Lung (tissue), 12 donors: ENCODE data around the gene DNASE1L3. TPM values are rescaled to one million over a fixed set of nuclear protein-coding genes. Genes with fewer than 3 reads are reported as not detected.

Source experiments
- ATAC-seq: fragments of 200-7000 bp; cut with Tn5 transposase; one replicate; pipeline ENCODE4 v1.9.1; 2020; ENCODE audit warnings: moderate number of reproducible peaks; ENCODE audit not compliant: insufficient read depth, low FRiP score
- DNase-seq, 3 donors: peaks; one replicate each; pipeline ENCODE4 v3.0.0-alpha.2; 2013 to 2017
- H3K27ac ChIP-seq, 2 donors: one replicate each; pipeline ENCODE4 v1.5.1; 2013; ENCODE audit warnings: mild to moderate bottlenecking in 2 of 2, moderate library complexity in 2 of 2, control low read depth in 1 of 2, inconsistent platforms in 1 of 2, low read depth in 1 of 2, low read length in 1 of 2
- H3K27me3 ChIP-seq, 3 donors: one replicate each; pipeline ENCODE4 v1.5.1; 2013; ENCODE audit warnings: low read length in 2 of 3; ENCODE audit not compliant: control insufficient read depth in 3 of 3, insufficient read depth in 3 of 3
- H3K36me3 ChIP-seq, 4 donors: one replicate each; pipeline ENCODE4 v1.5.1; 2013; ENCODE audit warnings: low read length in 4 of 4, mild to moderate bottlenecking in 1 of 4, moderate library complexity in 1 of 4; ENCODE audit not compliant: control insufficient read depth in 4 of 4, insufficient read depth in 4 of 4
- H3K4me1 ChIP-seq, 5 donors: one replicate each; pipeline ENCODE4 v1.5.1; 2013; ENCODE audit warnings: low read length in 5 of 5, mild to moderate bottlenecking in 2 of 5, moderate library complexity in 1 of 5; ENCODE audit not compliant: control insufficient read depth in 5 of 5, insufficient read depth in 5 of 5
- H3K4me3 ChIP-seq: one replicate; pipeline ENCODE4 v1.5.1; 2013; ENCODE audit warnings: mild to moderate bottlenecking, control low read depth, moderate library complexity
- H3K9ac ChIP-seq, 2 donors: one replicate each; pipeline ENCODE4 v1.5.1; 2013; ENCODE audit warnings: low read length in 2 of 2, control low read depth in 1 of 2; ENCODE audit not compliant: insufficient read depth in 1 of 2
- H3K9me3 ChIP-seq, 4 donors: one replicate each; pipeline ENCODE4 v1.5.1; 2013; ENCODE audit warnings: low read length in 3 of 4, mild to moderate bottlenecking in 1 of 4, moderate library complexity in 1 of 4; ENCODE audit not compliant: control insufficient read depth in 4 of 4, insufficient read depth in 3 of 4
- CTCF ChIP-seq: IDR thresholded peaks from 2 replicates; pipeline ENCODE4 v1.5.1; 2012; ENCODE audit warnings: mild to moderate bottlenecking; ENCODE audit errors: control extremely low read depth, extremely low read depth
- WGBS, 2 donors: extraction: QIAGEN DNeasy Blood & Tissue Kit; methylation state at CpG; one replicate each; pipeline ENCODE4 v1.1.7; 2013; 5-methylcytosine and 5-hydroxymethylcytosine counted together
- polyA plus RNA-seq, 2 donors: library from polyadenylated mRNA; stranded (reverse); fragments of 200-250 nt; gene quantifications; one replicate each; pipeline ENCODE4 v1.2.1, GENCODE V29; 2013
- total RNA-seq, 2 donors: library from RNA; depleted of rRNA in 1 of 2; stranded (reverse); fragments of >200 nt in 1 of 2; gene quantifications; one replicate each; pipeline ENCODE4 v1.2.1, GENCODE V29; 2014 to 2021
- donor health status: control.
- donor health status: control.
- donor health status: Bipolar disorder and iron deficiency.
- donor health status: healthy.
- donor health status: DM: yes; HTN: yes; CAD: no.

The DNASE1L3 gene
- total and polyA plus RNA-seq, 4 donors, result 1.2 to 10.7 (median 2.4) TPM

GRCh38 chr3:58256511-58256910 lies 45.7 kb upstream of the DNASE1L3 start:
- no peak overlapping the region for H3K9ac ChIP-seq
- H3K27ac ChIP-seq, result no peak overlapping the region
- no peak overlapping the region for H3K4me3 ChIP-seq
- TF ChIP-seq CTCF, result no peak
- ATAC-seq (no peak), DNase-seq (no peak)
- peaks cover 0 to 11% (median 5%) of the 10 kb centered on the region in 4 donors for H3K36me3 ChIP-seq
- H3K27me3 ChIP-seq, result no peaks in the 10 kb centered on the region
- H3K9me3 ChIP-seq, result no peaks in the 10 kb centered on the region
- WGBS, 2 donors, result 94 to 99% methylated on average over 4 of the region's 4 CpGs
- no peaks in the 10 kb centered on the region for H3K4me1 ChIP-seq

GRCh38 chr3:58256061-58256460 lies 45.3 kb upstream of the DNASE1L3 start:
- Histone ChIP-seq H3K36me3 (peaks cover 0 to 9% (median 5%) of the 10 kb centered on the region in 4 donors), H3K9ac (no peak overlapping the region), H3K27me3 (no peaks in the 10 kb centered on the region), H3K4me3 (no peak overlapping the region), H3K4me1 (no peaks in the 10 kb centered on the region), H3K9me3 (no peaks in the 10 kb centered on the region), H3K27ac (no peak overlapping the region)
- 29 to 61% methylated on average over 1 of the region's 1 CpG for WGBS, 2 donors
- ATAC-seq (no peak), DNase-seq (no peak)
- no peak for TF ChIP-seq CTCF

- Histone ChIP-seq H3K9me3 (no peaks in the 10 kb centered on the region), H3K4me3 (no peak overlapping the region), H3K27ac (no peak overlapping the region), H3K36me3 (peaks cover 0 to 8% (median 2%) of the 10 kb centered on the region in 4 donors), H3K4me1 (peaks cover 0 to 15% (median 4%) of the 10 kb centered on the region in 5 donors), H3K9ac (no peak overlapping the region), H3K27me3 (no peaks in the 10 kb centered on the region)
- ATAC-seq (no peak), DNase-seq (no peak)
- WGBS, 2 donors, result 90 to 96% methylated on average over 4 of the region's 4 CpGs
- TF ChIP-seq CTCF, result no peak
These were observed 43.4 kb upstream of the DNASE1L3 start for GRCh38 chr3:58254144-58254543.

GRCh38 chr3:58251631-58252035 lies 40.9 kb upstream of the DNASE1L3 start:
- H3K36me3 ChIP-seq, result peaks cover 0 to 2% (median 0%) of the 10 kb centered on the region in 4 donors
- ATAC-seq (no peak), DNase-seq (peak in 1 of 3 donors; percentile 18)
- peaks cover 0 to 15% (median 4%) of the 10 kb centered on the region in 5 donors for H3K4me1 ChIP-seq
- H3K9me3 ChIP-seq, result no peaks in the 10 kb centered on the region
- TF ChIP-seq CTCF, result no peak
- WGBS, 2 donors, result 94 to 95% methylated on average over 3 of the region's 3 CpGs
- H3K27me3 ChIP-seq, result no peaks in the 10 kb centered on the region
- H3K9ac ChIP-seq, result no peak overlapping the region
- H3K4me3 ChIP-seq, result no peak overlapping the region
- H3K27ac ChIP-seq, result no peak overlapping the region
